ENCODE results near the gene TSPAN14. TPM values are rescaled to one million over a fixed set of nuclear protein-coding genes. Genes with fewer than 3 reads are reported as not detected.

TSPAN14 gene
- total and polyA plus RNA-seq, 2 experiments from 2014 or later = 17.9 to 40.7 TPM

- H2AFZ ChIP-seq = peak overlapping the region; percentile 99
- peaks cover 15% of the 10 kb centered on the region for H3K27me3 Mint-ChIP-seq (ENCODE audit: insufficient read depth, low read depth, poor library complexity)
- H3K4me3 ChIP-seq = peak overlapping the region; percentile 83
- peak overlapping the region; percentile 95 for H3K4me2 ChIP-seq
- H3K36me3 ChIP-seq (ENCODE audit: insufficient read depth) = no peaks in the 10 kb centered on the region
- peak; percentile 47 for DNase-seq (ENCODE audit: low spot score)
- 0 out of 2 replicates have a peak, but pooled peaks cover 5% of the 10 kb centered on the region for H3F3A ChIP-seq (replicated peaks; ENCODE audit: low read depth)
- TF ChIP-seq CTCF (conservative IDR thresholded peaks at IDR 0.05; ENCODE audit: low read depth in 2 of 2) (no peak), EZH2 (IDR thresholded peaks at IDR 0.05; ENCODE audit: low read depth, unreplicated experiment) (no peak), STAT1 (IDR thresholded peaks at IDR 0.05; ENCODE audit: unreplicated experiment) (no peak), ZNF331 (CRISPR knock-in tag; IDR thresholded peaks at IDR 0.05; ENCODE audit: low read depth) (no peak), EZH2phosphoT487 (IDR thresholded peaks at IDR 0.05; ENCODE audit: unreplicated experiment) (no peak)
- H3K27ac ChIP-seq (ENCODE audit: low read depth) = no peak overlapping the region
- peak; percentile 52 for ATAC-seq
- peak overlapping the region; percentile 84 for H3K4me3 Mint-ChIP-seq
- H3K4me1 Mint-ChIP-seq = peaks cover 32% of the 10 kb centered on the region
- no peaks in the 10 kb centered on the region for H3K9me3 Mint-ChIP-seq
- H3K27ac Mint-ChIP-seq = no peak overlapping the region
- H3K36me3 Mint-ChIP-seq (ENCODE audit: low read depth) = peaks cover 4% of the 10 kb centered on the region; the same call in 1 of the 3 replicates
- H4K20me1 ChIP-seq (replicated peaks; ENCODE audit: insufficient read depth) = peaks cover 4% of the 10 kb centered on the region; the same call in 1 of the 2 replicates
- H3K4me1 ChIP-seq (ENCODE audit: insufficient read depth) = peaks cover 20% of the 10 kb centered on the region; the same call in 1 of the 2 replicates
- H3K9me2 ChIP-seq (ENCODE audit: insufficient read depth) = no peaks in the 10 kb centered on the region
- peaks cover 29% of the 10 kb centered on the region for H3K27me3 ChIP-seq (ENCODE audit: insufficient read depth)
- H3K79me2 ChIP-seq (replicated peaks; ENCODE audit: insufficient read depth) = peaks cover 9% of the 10 kb centered on the region; the same call in 1 of the 2 replicates
Observed at GRCh38 chr10:80407812-80408241, 46.3 kb upstream of the TSPAN14 start.

- peaks cover 9% of the 10 kb centered on the region; the same call in 1 of the 2 replicates for H3K79me2 ChIP-seq (replicated peaks; ENCODE audit: insufficient read depth)
- peak within 1 kb of the TSS; percentile 83 for H3K4me3 ChIP-seq
- no peak within 1 kb of the TSS for H3K27ac ChIP-seq (ENCODE audit: low read depth)
- peak; percentile 93 for DNase-seq (ENCODE audit: low spot score)
- H3K4me2 ChIP-seq = peak within 1 kb of the TSS; percentile 95
- Mint-ChIP-seq H3K9me3 (no peaks in the 10 kb centered on the region), H3K4me1 (peaks cover 39% of the 10 kb centered on the region), H3K36me3 (ENCODE audit: low read depth) (peaks cover 4% of the 10 kb centered on the region; the same call in 1 of the 3 replicates), H3K27me3 (ENCODE audit: insufficient read depth, low read depth, poor library complexity) (peaks cover 15% of the 10 kb centered on the region), H3K4me3 (peak within 1 kb of the TSS; percentile 84), H3K27ac (no peak within 1 kb of the TSS)
- H2AFZ ChIP-seq = peak within 1 kb of the TSS; percentile 99
- 0 out of 2 replicates have a peak, but pooled peaks cover 5% of the 10 kb centered on the region for H3F3A ChIP-seq (replicated peaks; ENCODE audit: low read depth)
- no peaks in the 10 kb centered on the region for H3K36me3 ChIP-seq (ENCODE audit: insufficient read depth)
- peaks cover 29% of the 10 kb centered on the region for H3K27me3 ChIP-seq (ENCODE audit: insufficient read depth)
- TF ChIP-seq STAT1 (IDR thresholded peaks at IDR 0.05; ENCODE audit: unreplicated experiment) (no peak), JUNB (IDR thresholded peaks at IDR 0.05; ENCODE audit: unreplicated experiment) (no peak), CREB1 (CRISPR knock-in tag; IDR thresholded peaks at IDR 0.05; ENCODE audit: low read depth) (peak; percentile 51; the same call in 1 of the 2 replicates), CTCF (conservative IDR thresholded peaks at IDR 0.05; ENCODE audit: low read depth in 2 of 2) (no peak), POLR2AphosphoS5 (IDR thresholded peaks at IDR 0.05; ENCODE audit: low read depth) (peak; percentile 91)
- H3K4me1 ChIP-seq (ENCODE audit: insufficient read depth) = peaks cover 20% of the 10 kb centered on the region; the same call in 1 of the 2 replicates
- ATAC-seq = peak; percentile 93
- H3K9me2 ChIP-seq (ENCODE audit: insufficient read depth) = no peaks in the 10 kb centered on the region
- peaks cover 4% of the 10 kb centered on the region; the same call in 1 of the 2 replicates for H4K20me1 ChIP-seq (replicated peaks; ENCODE audit: insufficient read depth)
Observed at GRCh38 chr10:80408242-80409101, 45.6 kb upstream of the TSPAN14 start, which contains the start of gene PRXL2A. TSS of gene PRXL2A (plus strand) at chr10:80408551. CDS start at chr10:80420468, 11,917 bp downstream.

All from GM23338 (cell line).